CD4-positive, alpha-beta T cell treated with Interleukin-10 for 1 hour (primary cell): ENCODE measurements around the gene NFATC2IP.
"Not testable (repeated sequence)": the region's sequence is repeated elsewhere in the genome, so short reads cannot be mapped to it uniquely, and the experiment has no call there.

Source experiments
- DNase-seq: peaks from one replicate; pipeline ENCODE4 v3.0.0-alpha.2; 2020

NFATC2IP gene

GRCh38 chr16:28927815-28928214 is 22.9 kb upstream of the NFATC2IP start:
- no peak for DNase-seq

DNA sequence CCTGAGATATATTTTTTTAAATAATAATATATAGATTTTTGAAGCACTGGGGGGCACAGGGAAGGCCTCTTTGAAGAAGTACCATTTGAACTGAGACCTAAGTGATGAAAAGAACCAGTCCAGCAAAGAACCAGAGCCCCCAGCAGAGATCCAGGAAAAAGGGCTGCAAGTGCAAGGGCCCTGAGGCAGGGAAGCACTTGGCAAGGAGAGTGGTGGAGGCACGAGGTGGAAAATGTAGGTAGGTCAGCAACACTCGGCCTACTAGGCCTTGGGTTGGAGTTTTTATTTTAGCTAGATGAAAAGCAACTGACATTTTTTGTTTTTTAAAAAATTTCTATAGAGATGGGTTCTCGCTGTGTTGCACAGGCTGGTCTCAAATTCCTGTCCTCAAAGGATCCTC is 20.5 kb upstream of the NFATC2IP start:
- DNase-seq = no peak

GRCh38 chr16:28930652-28931051 is 20.1 kb upstream of the NFATC2IP start:
- DNase-seq = no peak

- no peak for DNase-seq
Measured at GRCh38 chr16:28931801-28932225, 18.9 kb upstream of the NFATC2IP start, which contains the start of gene CD19. Gene CD19 (plus strand): TSS chr16:28931971. CDS start chr16:28932001, 30 bp downstream.

DNA sequence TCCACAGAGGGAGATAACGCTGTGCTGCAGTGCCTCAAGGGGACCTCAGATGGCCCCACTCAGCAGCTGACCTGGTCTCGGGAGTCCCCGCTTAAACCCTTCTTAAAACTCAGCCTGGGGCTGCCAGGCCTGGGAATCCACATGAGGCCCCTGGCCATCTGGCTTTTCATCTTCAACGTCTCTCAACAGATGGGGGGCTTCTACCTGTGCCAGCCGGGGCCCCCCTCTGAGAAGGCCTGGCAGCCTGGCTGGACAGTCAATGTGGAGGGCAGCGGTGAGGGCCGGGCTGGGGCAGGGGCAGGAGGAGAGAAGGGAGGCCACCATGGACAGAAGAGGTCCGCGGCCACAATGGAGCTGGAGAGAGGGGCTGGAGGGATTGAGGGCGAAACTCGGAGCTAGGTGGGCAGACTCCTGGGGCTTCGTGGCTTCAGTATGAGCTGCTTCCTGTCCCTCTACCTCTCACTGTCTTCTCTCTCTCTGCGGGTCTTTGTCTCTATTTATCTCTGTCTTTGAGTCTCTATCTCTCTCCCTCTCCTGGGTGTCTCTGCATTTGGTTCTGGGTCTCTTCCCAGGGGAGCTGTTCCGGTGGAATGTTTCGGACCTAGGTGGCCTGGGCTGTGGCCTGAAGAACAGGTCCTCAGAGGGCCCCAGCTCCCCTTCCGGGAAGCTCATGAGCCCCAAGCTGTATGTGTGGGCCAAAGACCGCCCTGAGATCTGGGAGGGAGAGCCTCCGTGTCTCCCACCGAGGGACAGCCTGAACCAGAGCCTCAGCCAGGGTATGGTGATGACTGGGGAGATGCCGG is 18.2 kb upstream of the NFATC2IP start:
- DNase-seq = no peak

DNA sequence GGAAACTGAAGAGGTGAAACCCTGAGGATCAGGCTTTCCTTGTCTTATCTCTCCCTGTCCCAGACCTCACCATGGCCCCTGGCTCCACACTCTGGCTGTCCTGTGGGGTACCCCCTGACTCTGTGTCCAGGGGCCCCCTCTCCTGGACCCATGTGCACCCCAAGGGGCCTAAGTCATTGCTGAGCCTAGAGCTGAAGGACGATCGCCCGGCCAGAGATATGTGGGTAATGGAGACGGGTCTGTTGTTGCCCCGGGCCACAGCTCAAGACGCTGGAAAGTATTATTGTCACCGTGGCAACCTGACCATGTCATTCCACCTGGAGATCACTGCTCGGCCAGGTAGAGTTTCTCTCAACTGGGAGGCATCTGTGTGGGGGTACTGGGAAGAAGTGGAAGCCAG is 17.6 kb upstream of the NFATC2IP start:
- no peak for DNase-seq

DNA sequence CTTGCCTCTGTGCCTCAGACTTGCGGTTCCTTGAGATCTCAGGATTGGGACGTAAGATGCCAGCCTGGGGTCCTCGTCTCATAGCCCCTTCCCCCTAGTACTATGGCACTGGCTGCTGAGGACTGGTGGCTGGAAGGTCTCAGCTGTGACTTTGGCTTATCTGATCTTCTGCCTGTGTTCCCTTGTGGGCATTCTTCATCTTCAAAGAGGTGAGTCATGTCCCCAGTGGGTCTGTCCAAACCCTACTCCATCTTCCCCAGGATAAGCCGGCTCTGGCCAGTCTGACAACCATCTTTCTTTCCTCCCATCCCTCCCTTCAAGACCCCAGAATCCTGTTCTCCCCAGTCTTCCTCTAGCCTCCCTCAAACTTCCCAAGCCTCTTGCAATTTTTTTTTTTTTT is 15.4 kb upstream of the NFATC2IP start:
- DNase-seq = no peak

GRCh38 chr16:28935924-28936783 is 14.6 kb upstream of the NFATC2IP start:
- peak; percentile 89 for DNase-seq

DNA sequence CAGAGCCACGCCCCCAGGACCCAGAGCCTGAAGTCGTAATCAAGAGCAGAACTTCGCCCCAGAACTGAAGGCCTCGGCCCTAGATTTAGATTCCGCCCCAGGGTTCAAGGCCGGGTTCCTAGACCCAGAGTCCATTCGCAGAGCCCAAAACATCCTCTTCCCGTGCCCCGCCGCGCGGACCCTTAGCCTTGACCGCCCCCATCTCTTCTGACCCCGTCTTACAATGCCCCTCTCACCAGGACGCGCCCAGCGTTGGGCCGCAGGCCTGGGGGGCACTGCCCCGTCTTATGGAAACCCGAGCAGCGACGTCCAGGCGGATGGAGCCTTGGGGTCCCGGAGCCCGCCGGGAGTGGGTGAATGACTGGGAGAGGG is 14.0 kb upstream of the NFATC2IP start:
- DNase-seq = no peak

GRCh38 chr16:28937222-28937876 is 13.4 kb upstream of the NFATC2IP start:
- no peak for DNase-seq

DNA sequence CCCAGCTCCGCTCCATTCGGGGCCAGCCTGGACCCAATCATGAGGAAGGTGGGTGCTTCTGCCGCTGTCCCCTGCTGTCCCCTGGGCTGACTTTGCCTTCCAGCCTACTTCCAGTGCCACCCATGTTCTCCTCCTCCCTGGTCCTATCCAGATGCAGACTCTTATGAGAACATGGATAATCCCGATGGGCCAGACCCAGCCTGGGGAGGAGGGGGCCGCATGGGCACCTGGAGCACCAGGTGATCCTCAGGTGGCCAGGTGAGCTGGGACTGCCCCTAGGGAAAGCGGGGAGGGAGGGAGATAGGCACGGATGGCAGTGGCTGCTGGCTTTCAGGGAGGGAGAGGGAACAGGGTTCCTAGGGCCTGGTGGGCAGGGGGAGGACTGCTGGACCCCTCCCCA is 12.0 kb upstream of the NFATC2IP start:
- DNase-seq = no peak

DNA sequence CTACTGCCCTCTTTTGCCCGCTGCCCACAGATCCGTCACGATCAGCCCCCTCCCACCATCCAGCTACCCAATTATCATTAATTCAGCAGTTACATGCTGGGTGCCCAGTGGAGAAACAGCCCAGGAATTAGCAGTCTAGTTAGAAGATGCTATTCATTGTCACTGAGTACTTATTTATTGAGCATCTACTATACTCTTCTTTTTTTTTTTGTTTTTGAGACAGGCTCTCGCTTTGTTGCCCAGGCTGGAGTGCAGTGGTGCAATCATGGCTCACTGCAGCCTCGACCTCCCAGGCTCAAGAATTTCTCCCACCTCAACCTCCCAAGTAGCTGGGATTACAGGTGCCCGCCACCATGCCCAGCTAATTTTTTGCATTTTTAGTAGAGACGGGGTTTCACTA is 10.9 kb upstream of the NFATC2IP start:
- DNase-seq = not testable (repeated sequence)

DNA sequence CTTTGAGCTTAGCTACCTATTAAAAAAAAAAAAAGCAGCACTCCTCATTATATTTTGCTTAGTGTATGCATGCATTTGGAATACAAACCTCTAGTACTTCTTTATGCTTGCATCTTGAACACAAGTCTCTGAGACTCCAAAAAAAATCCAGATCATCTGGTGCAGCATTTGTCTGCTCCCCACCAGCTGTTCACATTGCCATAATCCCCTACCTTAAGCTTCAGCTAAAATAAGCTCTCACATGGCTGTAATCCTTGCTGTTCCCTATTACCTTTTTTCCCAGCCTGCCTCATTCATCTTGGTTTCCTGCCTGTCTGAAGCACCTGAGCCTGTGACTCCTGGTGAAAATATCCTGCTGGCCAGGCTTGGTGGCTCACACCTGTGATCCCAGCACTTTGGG is 7.5 kb upstream of the NFATC2IP start:
- DNase-seq = no peak

- DNase-seq = no peak
Measured at GRCh38 chr16:28946681-28947080, 4.1 kb upstream of the NFATC2IP start.

DNA sequence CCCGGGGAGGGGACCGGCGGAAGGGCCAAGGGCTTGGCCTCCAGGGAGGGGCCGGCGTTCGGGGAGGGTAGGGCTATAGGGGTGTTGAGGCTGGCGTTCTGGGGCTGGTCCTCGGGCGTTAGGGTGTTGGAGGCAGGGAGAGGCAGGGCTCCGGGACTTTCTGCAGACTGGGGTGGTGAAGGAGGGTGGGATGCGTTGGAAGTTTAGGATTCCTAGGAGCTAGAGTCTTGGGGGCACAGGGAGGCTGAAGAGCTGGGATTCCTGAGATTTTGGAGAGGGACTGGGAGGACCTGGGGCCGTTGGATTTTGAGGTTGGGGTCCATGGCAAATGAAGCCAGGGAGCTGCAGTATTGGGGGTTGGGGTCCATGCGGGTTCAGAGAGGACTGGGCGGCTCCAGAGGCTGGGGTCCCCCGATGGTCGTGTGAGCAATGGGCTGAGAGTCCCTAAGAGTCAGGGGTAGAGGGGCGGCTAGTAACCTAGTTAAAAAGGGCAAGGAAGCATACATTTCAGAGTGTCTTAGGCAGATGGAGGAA is 740 bp downstream of the NFATC2IP start:
- no peak for DNase-seq

DNA sequence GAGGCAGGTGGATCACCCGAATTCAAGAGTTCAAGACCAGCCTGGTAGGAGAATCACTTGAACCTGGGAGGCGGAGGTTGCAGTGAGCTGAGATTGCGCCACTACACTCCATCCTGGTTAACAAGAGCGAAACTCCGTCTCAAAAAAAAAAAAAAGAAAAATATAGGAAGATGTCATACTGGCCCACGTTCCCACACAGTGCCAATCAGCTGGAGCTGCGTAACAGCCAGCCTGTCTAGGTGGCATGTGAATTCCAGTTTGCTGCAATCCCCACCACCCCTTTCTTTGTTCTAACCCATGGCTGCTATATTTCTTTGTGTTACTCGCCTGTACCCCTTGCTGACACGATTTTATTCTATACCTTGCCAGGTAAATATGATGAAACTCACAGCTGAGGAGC is 7.5 kb downstream of the NFATC2IP start:
- no peak for DNase-seq

GRCh38 chr16:28958836-28959235 is 8.1 kb downstream of the NFATC2IP start:
- DNase-seq = no peak

DNA sequence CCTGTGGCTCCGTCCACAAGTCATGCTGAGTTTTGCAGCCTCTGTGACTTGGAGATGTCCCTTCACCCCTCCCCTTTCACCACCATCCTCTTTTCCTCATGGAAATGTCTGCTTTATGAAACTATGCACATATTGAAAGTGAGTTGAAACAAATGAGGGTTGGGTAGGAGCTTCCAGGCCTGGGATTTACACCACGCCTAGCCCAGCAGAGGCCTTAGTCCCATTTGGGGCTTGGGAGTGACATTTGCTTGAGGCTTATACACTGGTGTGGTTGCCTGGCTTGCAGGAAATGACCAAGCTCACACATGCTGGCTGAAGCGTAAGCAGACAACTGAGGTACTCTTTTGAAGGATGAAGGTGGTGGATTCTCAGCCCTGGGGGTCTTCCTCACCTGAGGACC is 13.3 kb downstream of the NFATC2IP start:
- no peak for DNase-seq

- no peak for DNase-seq
Measured at GRCh38 chr16:28964496-28964895, 13.8 kb downstream of the NFATC2IP start.

DNA sequence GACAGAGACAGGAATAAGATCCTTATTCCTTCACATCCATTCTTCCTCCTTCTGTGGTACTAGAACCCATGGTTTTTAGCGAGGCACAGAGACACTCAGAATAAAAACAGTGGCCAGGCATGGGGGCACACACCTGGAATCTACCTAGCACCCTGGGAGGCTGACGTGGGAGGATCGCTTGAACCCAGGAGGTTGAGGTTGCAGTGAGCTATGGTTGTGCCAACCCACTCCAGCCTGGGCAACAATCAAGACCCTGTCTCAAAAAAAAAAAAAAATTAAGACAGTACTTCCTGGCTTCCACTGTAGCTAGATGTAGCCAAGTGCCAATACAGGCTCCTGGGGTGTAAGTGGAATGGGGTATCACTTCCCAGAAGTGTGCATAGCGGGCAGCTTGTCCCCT is 16.4 kb downstream of the NFATC2IP start:
- no peak for DNase-seq

- DNase-seq = not testable (repeated sequence)
Measured at GRCh38 chr16:28969696-28970095, 19.0 kb downstream of the NFATC2IP start.

DNA sequence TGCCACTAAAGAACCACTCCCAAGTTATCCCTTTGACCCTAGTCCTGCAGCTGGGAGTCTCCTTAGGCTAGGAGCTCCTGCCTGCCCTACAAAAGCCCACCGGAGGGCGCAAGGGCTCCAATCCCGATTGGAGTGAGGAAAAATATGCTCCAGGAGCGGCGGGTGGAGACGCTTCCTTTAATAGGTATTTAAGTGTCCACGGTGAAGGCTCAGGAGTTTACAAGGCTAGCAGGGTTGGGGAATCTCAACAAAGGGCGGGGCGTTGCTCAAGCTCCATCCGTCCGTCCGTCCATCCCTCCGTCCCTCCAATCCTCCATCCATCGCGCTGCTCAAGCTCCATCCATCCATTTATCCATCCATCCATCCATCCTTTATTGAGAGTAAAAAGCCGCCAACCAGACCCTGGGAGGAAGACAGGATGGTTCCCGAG is 23.3 kb downstream of the NFATC2IP start:
- DNase-seq = no peak
